Adipocyte (in vitro differentiated cells): ENCODE measurements around the gene KRTAP1-5.

ENCODE experiments used
- DNase-seq: peaks from one replicate; pipeline ENCODE4 v3.0.0-alpha.2; 2015; ENCODE audit warnings: low read depth
- H3K27me3 ChIP-seq: replicated peaks from 2 replicates; pipeline ENCODE4 v1.7.0; 2013; ENCODE audit warnings: mild to moderate bottlenecking, low read length, moderate library complexity; ENCODE audit not compliant: control insufficient read depth, insufficient read depth
- H3K36me3 ChIP-seq: 2 replicates; pipeline ENCODE4 v1.7.0; 2013; ENCODE audit warnings: low read length, mild to moderate bottlenecking, moderate library complexity; ENCODE audit not compliant: control insufficient read depth, insufficient read depth, severe bottlenecking
- H3K4me1 ChIP-seq: 2 replicates; pipeline ENCODE4 v1.7.0; 2013; ENCODE audit warnings: mild to moderate bottlenecking, low read length, moderate library complexity; ENCODE audit not compliant: control insufficient read depth, insufficient read depth
- H3K4me3 ChIP-seq: 2 replicates; pipeline ENCODE4 v1.7.0; 2013; ENCODE audit warnings: mild to moderate bottlenecking, low read length, moderate library complexity
- H3K9ac ChIP-seq: 2 replicates; pipeline ENCODE4 v1.7.0; 2013; ENCODE audit warnings: mild to moderate bottlenecking, low read length, moderate library complexity
- H3K9me3 ChIP-seq: 2 replicates; pipeline ENCODE4 v1.7.0; 2013; ENCODE audit warnings: mild to moderate bottlenecking, low read length, moderate library complexity; ENCODE audit not compliant: control insufficient read depth

The KRTAP1-5 gene

DNA sequence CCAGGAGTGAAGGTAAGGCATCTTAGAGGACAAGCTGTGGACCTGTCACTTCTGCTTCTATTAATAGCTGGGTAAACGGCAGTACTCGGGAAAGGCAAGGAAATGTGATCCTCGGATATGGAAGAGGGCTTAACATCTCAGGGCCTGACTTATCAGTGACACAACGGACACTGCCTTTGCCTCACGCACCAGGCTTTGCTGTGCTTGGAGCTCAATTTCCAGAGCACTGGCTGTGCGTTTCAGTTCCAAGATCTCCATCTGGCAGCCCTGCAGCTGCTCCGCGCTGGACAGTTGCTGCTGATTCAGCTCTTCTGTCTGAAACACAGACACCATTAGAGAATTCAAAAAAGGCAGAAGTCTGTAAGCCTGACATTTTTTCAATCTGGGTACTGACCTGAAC is 46.4 kb downstream of the KRTAP1-5 start:
- H3K9me3 ChIP-seq: no peaks in the 10 kb centered on the region
- peaks cover 10% of the 10 kb centered on the region for H3K4me1 ChIP-seq
- no peaks in the 10 kb centered on the region for H3K36me3 ChIP-seq
- H3K9ac ChIP-seq: no peak overlapping the region
- H3K27me3 ChIP-seq: no peaks in the 10 kb centered on the region
- H3K4me3 ChIP-seq: peak overlapping the region; percentile 62
- no peak for DNase-seq

DNA sequence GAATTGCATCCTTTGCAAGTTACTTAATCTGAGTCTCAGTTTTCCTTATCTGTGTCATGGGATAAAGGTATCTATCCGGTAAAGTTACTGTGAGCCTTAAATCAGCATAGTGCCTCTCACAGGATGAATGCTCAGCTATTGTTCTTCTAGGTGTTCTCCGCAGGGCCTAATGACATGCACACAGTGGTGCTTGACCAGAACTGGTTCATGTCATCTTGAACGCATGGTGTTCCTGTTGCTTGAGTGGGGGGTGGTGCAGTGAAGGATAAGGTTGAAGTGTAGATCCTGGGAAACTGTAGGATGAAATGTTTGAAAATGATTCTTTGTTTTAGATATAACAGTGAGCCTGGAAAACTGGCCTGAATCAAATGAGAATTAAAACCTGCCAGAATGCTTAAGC is 46.9 kb downstream of the KRTAP1-5 start:
- no peak overlapping the region for H3K9ac ChIP-seq
- no peaks in the 10 kb centered on the region for H3K36me3 ChIP-seq
- H3K9me3 ChIP-seq: no peaks in the 10 kb centered on the region
- DNase-seq: no peak
- peaks cover 10% of the 10 kb centered on the region for H3K4me1 ChIP-seq
- no peak overlapping the region for H3K4me3 ChIP-seq
- H3K27me3 ChIP-seq: no peaks in the 10 kb centered on the region

DNA sequence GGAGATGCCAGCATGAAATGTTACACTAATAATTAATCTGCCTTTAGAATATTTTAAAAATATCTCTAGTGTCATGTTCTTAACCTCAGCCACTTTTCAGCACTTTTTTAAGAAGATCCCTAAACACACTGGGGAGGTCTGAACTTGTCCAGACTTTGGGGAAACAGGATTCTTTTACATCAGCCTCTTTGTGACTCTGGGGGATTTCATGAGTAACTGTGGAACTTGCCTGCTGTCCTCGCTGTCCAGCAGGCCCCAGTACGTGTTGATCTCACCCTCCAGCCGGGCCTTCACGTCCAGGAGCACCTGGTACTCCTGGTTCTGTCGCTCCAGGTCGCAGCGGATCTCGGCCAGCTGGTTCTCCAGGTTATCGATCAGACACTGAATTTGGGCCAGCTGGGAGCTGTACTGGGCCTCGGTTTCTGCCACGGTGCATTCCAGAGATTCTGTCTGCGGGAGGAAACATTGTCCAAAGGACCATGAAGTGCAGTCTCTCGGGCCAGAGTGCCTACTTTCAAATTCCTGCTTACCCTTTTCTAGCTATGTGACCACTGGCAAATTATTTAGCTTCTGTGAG is 48.3 kb downstream of the KRTAP1-5 start:
- H3K36me3 ChIP-seq: no peaks in the 10 kb centered on the region
- H3K9ac ChIP-seq: no peak overlapping the region
- H3K9me3 ChIP-seq: no peaks in the 10 kb centered on the region
- H3K27me3 ChIP-seq: no peaks in the 10 kb centered on the region
- no peak overlapping the region for H3K4me3 ChIP-seq
- DNase-seq: no peak
- peaks cover 10% of the 10 kb centered on the region for H3K4me1 ChIP-seq
